SK-N-SH treated with all-trans-retinoic acid at 6 μM for 48 hours (cell line): ENCODE results near the gene TAX1BP3.

Experiments used
- ATAC-seq: fragments of 200-7000 bp; cut with Tn5 transposase; 3 replicates; pipeline ENCODE4 v1.9.1; 2020; ENCODE audit warnings: mild to moderate bottlenecking, moderate library complexity
- ARNTL ChIP-seq: fragments of 450-650 bp; formaldehyde crosslinking; IDR thresholded peaks from 2 replicates; pipeline ENCODE4 v1.5.0; 2020; ENCODE audit warnings: low read depth, mild to moderate bottlenecking, moderate library complexity, borderline replicate concordance
- CSDC2 ChIP-seq: fragments of 250-450 bp; sonication (Bioruptor Pico); IDR thresholded peaks from 2 replicates; pipeline ENCODE4 v1.5.0; 2020; ENCODE audit warnings: mild to moderate bottlenecking, moderate library complexity
- ESRRG ChIP-seq: fragments of 250-450 bp; sonication (Bioruptor Pico); IDR thresholded peaks from 2 replicates; pipeline ENCODE4 v1.6.1; 2021; ENCODE audit warnings: mild to moderate bottlenecking
- GLIS3 ChIP-seq: fragments of 250-450 bp; sonication (Bioruptor Pico); IDR thresholded peaks from 2 replicates; pipeline ENCODE4 v1.5.0; 2020; ENCODE audit warnings: mild to moderate bottlenecking, moderate library complexity
- ISL1 ChIP-seq: fragments of 250-450 bp; sonication (Bioruptor Pico); IDR thresholded peaks from 2 replicates; pipeline ENCODE4 v2.1.2; 2022; ENCODE audit warnings: mild to moderate bottlenecking, moderate library complexity
- OSR1 ChIP-seq: fragments of 250-450 bp; sonication (Bioruptor Pico); IDR thresholded peaks from 2 replicates; pipeline ENCODE4 v1.8.0; 2022; ENCODE audit warnings: moderate library complexity, mild to moderate bottlenecking, inconsistent platforms
- RARB ChIP-seq: fragments of 250-450 bp; sonication (Bioruptor Pico); IDR thresholded peaks from 2 replicates; pipeline ENCODE4 v1.8.0; 2021; ENCODE audit warnings: mild to moderate bottlenecking, moderate library complexity
- SNAI2 ChIP-seq: fragments of 250-450 bp; sonication (Bioruptor Pico); IDR thresholded peaks from 2 replicates; pipeline ENCODE4 v1.5.0; 2020; ENCODE audit warnings: mild to moderate bottlenecking, moderate library complexity
- TOX ChIP-seq: fragments of 250-450 bp; sonication (Bioruptor Pico); IDR thresholded peaks from 2 replicates; pipeline ENCODE4 v1.8.0; 2021; ENCODE audit warnings: mild to moderate bottlenecking, moderate library complexity, borderline replicate concordance
- ZC3H10 ChIP-seq: fragments of 250-450 bp; sonication (Bioruptor Pico); IDR thresholded peaks from 2 replicates; pipeline ENCODE4 v1.5.1; 2021; ENCODE audit warnings: mild to moderate bottlenecking, moderate library complexity
- ZNF565 ChIP-seq: fragments of 450-650 bp; formaldehyde crosslinking; conservative IDR thresholded peaks from 2 replicates; pipeline ENCODE4 v1.5.0; 2020; ENCODE audit warnings: low read depth, mild to moderate bottlenecking, moderate library complexity
- ZNF70 ChIP-seq: fragments of 450-650 bp; formaldehyde crosslinking; IDR thresholded peaks from 2 replicates; pipeline ENCODE4 v1.5.0; 2020; ENCODE audit warnings: mild to moderate bottlenecking, moderate library complexity
- TF ChIP-seq, protein P1 (sequence below): fragments of 250-450 bp; sonication (Bioruptor Pico); IDR thresholded peaks from 2 replicates; pipeline ENCODE4 v1.5.1; 2020; ENCODE audit warnings: low read depth, mild to moderate bottlenecking, moderate library complexity
- TF ChIP-seq, protein P2 (sequence below): fragments of 250-450 bp; sonication (Bioruptor Pico); IDR thresholded peaks from 2 replicates; pipeline ENCODE4 v1.8.0; 2021; ENCODE audit warnings: low read depth, mild to moderate bottlenecking, moderate library complexity, borderline replicate concordance
- TF ChIP-seq, protein P3 (sequence below): fragments of 250-450 bp; sonication (Bioruptor Pico); IDR thresholded peaks from 2 replicates; pipeline ENCODE4 v1.5.1; 2021; ENCODE audit warnings: mild to moderate bottlenecking, moderate library complexity
- TF ChIP-seq, protein P4 (sequence below): fragments of 250-450 bp; sonication (Bioruptor Pico); IDR thresholded peaks from 2 replicates; pipeline ENCODE4 v1.8.0; 2020; ENCODE audit warnings: mild to moderate bottlenecking, moderate library complexity, borderline replicate concordance

TAX1BP3 gene

DNA sequence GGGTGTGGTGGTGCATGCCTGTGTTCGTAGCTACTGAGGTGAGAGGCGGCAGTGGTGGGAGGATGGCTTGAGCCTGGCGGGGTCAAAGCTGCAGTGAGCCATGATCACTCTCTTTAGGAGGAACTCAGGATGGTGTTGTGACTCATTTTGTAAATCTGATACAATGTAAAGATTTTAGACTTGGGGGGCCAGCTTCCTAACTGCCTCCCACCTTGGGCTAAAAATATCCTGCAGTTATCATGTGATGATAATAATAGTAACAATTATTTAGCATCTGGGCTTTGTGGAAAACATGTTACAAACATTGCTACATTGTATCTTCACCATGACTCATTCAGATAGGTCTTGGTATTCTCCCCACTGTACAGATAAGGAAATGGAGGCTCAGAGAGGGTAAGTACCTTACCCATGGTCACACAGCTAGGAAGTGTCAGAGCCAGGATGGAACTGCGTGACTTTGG lies 24.5 kb downstream of the TAX1BP3 start (continued):
- TF ChIP-seq, protein P1, sequence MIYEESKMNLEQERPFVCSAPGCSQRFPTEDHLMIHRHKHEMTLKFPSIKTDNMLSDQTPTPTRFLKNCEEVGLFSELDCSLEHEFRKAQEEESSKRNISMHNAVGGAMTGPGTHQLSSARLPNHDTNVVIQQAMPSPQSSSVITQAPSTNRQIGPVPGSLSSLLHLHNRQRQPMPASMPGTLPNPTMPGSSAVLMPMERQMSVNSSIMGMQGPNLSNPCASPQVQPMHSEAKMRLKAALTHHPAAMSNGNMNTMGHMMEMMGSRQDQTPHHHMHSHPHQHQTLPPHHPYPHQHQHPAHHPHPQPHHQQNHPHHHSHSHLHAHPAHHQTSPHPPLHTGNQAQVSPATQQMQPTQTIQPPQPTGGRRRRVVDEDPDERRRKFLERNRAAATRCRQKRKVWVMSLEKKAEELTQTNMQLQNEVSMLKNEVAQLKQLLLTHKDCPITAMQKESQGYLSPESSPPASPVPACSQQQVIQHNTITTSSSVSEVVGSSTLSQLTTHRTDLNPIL (CRISPR knock-in tag) = no peak
- TF ChIP-seq ZNF565 (CRISPR knock-in tag) = no peak
- TF ChIP-seq, protein P2, sequence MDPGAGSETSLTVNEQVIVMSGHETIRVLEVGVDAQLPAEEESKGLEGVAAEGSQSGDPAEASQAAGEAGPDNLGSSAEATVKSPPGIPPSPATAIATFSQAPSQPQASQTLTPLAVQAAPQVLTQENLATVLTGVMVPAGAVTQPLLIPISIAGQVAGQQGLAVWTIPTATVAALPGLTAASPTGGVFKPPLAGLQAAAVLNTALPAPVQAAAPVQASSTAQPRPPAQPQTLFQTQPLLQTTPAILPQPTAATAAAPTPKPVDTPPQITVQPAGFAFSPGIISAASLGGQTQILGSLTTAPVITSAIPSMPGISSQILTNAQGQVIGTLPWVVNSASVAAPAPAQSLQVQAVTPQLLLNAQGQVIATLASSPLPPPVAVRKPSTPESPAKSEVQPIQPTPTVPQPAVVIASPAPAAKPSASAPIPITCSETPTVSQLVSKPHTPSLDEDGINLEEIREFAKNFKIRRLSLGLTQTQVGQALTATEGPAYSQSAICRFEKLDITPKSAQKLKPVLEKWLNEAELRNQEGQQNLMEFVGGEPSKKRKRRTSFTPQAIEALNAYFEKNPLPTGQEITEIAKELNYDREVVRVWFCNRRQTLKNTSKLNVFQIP (CRISPR knock-in tag) = no peak
- no peak for TF ChIP-seq ISL1 (CRISPR knock-in tag)
- TF ChIP-seq, protein P3, sequence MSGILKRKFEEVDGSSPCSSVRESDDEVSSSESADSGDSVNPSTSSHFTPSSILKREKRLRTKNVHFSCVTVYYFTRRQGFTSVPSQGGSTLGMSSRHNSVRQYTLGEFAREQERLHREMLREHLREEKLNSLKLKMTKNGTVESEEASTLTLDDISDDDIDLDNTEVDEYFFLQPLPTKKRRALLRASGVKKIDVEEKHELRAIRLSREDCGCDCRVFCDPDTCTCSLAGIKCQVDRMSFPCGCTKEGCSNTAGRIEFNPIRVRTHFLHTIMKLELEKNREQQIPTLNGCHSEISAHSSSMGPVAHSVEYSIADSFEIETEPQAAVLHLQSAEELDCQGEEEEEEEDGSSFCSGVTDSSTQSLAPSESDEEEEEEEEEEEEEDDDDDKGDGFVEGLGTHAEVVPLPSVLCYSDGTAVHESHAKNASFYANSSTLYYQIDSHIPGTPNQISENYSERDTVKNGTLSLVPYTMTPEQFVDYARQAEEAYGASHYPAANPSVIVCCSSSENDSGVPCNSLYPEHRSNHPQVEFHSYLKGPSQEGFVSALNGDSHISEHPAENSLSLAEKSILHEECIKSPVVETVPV (CRISPR knock-in tag) = no peak
- no peak for TF ChIP-seq ZC3H10 (CRISPR knock-in tag)
- no peak for TF ChIP-seq RARB (CRISPR knock-in tag)

DNA sequence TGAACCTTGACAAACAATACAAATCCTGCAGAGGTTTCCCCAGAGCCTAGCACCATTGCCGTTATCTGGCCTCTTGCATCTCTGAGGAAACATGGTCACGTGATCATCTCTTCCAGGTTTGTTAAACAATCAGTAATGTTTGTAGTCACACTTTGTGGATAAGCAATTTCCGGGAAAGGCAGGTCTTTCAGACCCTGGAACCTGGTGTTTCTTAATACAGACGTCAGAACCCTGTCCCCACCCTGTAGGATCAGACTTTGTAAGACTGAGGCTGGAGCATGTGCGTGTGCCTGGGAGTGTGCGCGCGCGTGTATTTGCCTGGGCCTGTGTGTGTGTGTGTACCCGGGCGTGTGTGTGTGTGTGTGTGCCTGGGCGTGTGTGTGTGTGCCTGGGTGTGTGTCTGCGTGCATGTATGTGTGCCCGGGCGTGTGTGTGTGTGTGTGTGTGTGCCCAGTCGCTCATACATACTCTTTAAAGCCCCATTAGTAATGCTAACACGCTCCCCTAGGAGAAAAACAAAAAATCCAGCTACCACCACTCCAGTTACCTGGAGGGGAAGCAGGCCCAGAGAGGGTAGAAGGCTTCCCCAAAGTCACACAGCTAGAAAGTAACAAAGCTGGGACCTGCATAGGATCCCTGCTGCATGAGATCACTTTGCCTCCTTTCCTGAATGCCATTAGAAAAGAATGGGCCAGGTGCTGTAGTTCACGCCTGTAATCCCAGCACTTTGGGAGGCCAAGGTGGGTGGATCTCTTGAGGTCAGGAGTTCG lies 26.5 kb downstream of the TAX1BP3 start:
- TF ChIP-seq, protein P3 (CRISPR knock-in tag) = no peak
- no peak for TF ChIP-seq OSR1 (CRISPR knock-in tag)
- no peak for TF ChIP-seq ESRRG
- no peak for TF ChIP-seq ZC3H10 (CRISPR knock-in tag)
- no peak for ATAC-seq

DNA sequence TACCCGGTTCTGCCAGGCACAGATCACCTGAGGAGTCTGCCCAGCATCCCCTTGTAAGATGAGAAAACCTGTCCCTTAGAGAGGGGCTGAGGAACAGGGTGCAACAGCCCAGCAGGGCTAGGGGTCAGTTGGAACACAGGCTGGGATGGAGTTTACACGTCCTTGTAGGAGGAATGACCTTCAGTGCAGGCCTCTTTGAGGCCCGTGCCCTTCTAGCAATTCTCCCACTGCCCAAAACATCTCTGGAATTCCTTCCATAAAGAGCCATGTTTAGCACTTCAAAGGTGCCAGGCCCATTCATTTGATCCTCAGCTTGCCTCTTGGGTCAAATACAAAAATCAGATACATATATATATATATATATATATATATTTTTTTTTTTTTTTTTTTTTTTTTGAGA lies 27.4 kb downstream of the TAX1BP3 start:
- no peak for TF ChIP-seq ESRRG
- no peak for TF ChIP-seq GLIS3
- no peak for TF ChIP-seq RARB (CRISPR knock-in tag)
- TF ChIP-seq CSDC2 (CRISPR knock-in tag) = no peak
- TF ChIP-seq, protein P1 (CRISPR knock-in tag) = no peak
- TF ChIP-seq, protein P2 (CRISPR knock-in tag) = no peak
- TF ChIP-seq ZNF70 (CRISPR knock-in tag) = no peak
- no peak for TF ChIP-seq ISL1 (CRISPR knock-in tag)
- no peak for TF ChIP-seq OSR1 (CRISPR knock-in tag)
- TF ChIP-seq TOX = no peak
- TF ChIP-seq, protein P4, sequence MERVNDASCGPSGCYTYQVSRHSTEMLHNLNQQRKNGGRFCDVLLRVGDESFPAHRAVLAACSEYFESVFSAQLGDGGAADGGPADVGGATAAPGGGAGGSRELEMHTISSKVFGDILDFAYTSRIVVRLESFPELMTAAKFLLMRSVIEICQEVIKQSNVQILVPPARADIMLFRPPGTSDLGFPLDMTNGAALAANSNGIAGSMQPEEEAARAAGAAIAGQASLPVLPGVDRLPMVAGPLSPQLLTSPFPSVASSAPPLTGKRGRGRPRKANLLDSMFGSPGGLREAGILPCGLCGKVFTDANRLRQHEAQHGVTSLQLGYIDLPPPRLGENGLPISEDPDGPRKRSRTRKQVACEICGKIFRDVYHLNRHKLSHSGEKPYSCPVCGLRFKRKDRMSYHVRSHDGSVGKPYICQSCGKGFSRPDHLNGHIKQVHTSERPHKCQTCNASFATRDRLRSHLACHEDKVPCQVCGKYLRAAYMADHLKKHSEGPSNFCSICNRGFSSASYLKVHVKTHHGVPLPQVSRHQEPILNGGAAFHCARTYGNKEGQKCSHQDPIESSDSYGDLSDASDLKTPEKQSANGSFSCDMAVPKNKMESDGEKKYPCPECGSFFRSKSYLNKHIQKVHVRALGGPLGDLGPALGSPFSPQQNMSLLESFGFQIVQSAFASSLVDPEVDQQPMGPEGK (CRISPR knock-in tag) = no peak
- TF ChIP-seq ARNTL (CRISPR knock-in tag) = no peak
- TF ChIP-seq SNAI2 (CRISPR knock-in tag) = no peak
- no peak for ATAC-seq
